ENCODE results near the gene SETBP1.

- TF ChIP-seq CTCF (IDR thresholded peaks at IDR 0.05; ENCODE audit: insufficient read depth, low read depth, low read length) (no peak), EZH2 (IDR thresholded peaks at IDR 0.05; ENCODE audit: insufficient read depth, low read length) (no peak)
These were observed 42.7 kb downstream of the SETBP1 start for GRCh38 chr18:44723411-44723810.

Data from astrocyte (in vitro differentiated cells and primary cell).